ENCODE measurements around the gene METTL3. TPM values are rescaled to one million over a fixed set of nuclear protein-coding genes. Genes with fewer than 3 reads are reported as not detected.

METTL3 gene
- total RNA-seq, 1 experiment from 2014 or later, result 43.3 TPM

DNA sequence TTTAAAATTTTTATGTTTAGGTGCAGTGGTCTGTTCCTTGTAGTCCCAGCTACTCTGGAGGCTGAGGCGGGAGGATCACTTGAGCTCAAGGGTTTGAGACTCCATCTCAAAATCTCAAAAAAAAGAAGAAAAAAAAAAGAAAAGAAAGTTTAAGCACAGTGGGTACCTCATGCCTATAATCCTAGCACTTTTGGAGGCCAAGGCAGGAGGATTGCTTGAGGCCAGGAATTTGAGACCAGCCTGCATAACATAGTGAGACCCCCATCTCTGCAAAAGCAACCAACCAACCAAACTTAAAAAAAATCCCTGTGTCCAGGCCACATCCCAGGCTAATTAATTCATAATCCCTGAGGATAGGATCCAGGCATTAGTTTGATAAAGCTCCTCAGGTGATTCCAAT lies 18.4 kb upstream of the METTL3 start:
- ChIA-PET CTCF (no interaction called here), POLR2A (no interaction called here)
- H3K4me3 ChIP-seq (ENCODE audit: low read depth in 2 of 2, low read length in 2 of 2), result no peak overlapping the region
- no TSS peak for BruUV-seq (replicated peaks)
- H3K9me3 ChIP-seq (ENCODE audit: control insufficient read depth, insufficient read depth, low read depth, low read length), result no peaks in the 10 kb centered on the region
- H3K27me3 ChIP-seq (ENCODE audit: control insufficient read depth, insufficient read depth, low read length), result no peaks in the 10 kb centered on the region
- DNase-seq (ENCODE audit: low read depth, low spot score) (no peak), ATAC-seq (no peak)
- in situ Hi-C loops (cut with HindIII; ENCODE audit: low pct_unique_long_range_greater_than_20kb, low sequenced_read_pairs) (no loop called here), intact Hi-C loops (cut with micrococcal nuclease; ENCODE audit: unreplicated experiment) (no loop called here)
- H3K27ac ChIP-seq (ENCODE audit: low read length), result no peak overlapping the region
- no peaks in the 10 kb centered on the region for H3K36me3 ChIP-seq (ENCODE audit: control insufficient read depth, insufficient read depth, low read length)
- TF ChIP-seq, protein P1, sequence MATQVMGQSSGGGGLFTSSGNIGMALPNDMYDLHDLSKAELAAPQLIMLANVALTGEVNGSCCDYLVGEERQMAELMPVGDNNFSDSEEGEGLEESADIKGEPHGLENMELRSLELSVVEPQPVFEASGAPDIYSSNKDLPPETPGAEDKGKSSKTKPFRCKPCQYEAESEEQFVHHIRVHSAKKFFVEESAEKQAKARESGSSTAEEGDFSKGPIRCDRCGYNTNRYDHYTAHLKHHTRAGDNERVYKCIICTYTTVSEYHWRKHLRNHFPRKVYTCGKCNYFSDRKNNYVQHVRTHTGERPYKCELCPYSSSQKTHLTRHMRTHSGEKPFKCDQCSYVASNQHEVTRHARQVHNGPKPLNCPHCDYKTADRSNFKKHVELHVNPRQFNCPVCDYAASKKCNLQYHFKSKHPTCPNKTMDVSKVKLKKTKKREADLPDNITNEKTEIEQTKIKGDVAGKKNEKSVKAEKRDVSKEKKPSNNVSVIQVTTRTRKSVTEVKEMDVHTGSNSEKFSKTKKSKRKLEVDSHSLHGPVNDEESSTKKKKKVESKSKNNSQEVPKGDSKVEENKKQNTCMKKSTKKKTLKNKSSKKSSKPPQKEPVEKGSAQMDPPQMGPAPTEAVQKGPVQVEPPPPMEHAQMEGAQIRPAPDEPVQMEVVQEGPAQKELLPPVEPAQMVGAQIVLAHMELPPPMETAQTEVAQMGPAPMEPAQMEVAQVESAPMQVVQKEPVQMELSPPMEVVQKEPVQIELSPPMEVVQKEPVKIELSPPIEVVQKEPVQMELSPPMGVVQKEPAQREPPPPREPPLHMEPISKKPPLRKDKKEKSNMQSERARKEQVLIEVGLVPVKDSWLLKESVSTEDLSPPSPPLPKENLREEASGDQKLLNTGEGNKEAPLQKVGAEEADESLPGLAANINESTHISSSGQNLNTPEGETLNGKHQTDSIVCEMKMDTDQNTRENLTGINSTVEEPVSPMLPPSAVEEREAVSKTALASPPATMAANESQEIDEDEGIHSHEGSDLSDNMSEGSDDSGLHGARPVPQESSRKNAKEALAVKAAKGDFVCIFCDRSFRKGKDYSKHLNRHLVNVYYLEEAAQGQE (IDR thresholded peaks at IDR 0.05; ENCODE audit: insufficient read depth in 1 of 2, low read depth in 2 of 2, low read length in 1 of 2), result no peak
- no peak for TF ChIP-seq POLR2AphosphoS5 (IDR thresholded peaks at IDR 0.05; ENCODE audit: low read depth, low read length)
- TF ChIP-seq TCF7L2 (IDR thresholded peaks at IDR 0.05; ENCODE audit: low read depth, low read length), result no peak
- TF ChIP-seq, protein P2, sequence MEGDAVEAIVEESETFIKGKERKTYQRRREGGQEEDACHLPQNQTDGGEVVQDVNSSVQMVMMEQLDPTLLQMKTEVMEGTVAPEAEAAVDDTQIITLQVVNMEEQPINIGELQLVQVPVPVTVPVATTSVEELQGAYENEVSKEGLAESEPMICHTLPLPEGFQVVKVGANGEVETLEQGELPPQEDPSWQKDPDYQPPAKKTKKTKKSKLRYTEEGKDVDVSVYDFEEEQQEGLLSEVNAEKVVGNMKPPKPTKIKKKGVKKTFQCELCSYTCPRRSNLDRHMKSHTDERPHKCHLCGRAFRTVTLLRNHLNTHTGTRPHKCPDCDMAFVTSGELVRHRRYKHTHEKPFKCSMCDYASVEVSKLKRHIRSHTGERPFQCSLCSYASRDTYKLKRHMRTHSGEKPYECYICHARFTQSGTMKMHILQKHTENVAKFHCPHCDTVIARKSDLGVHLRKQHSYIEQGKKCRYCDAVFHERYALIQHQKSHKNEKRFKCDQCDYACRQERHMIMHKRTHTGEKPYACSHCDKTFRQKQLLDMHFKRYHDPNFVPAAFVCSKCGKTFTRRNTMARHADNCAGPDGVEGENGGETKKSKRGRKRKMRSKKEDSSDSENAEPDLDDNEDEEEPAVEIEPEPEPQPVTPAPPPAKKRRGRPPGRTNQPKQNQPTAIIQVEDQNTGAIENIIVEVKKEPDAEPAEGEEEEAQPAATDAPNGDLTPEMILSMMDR (IDR thresholded peaks at IDR 0.05), result no peak
- no peak for TF ChIP-seq SIN3A (IDR thresholded peaks at IDR 0.05; ENCODE audit: borderline replicate concordance, insufficient read depth, low read depth, low read length)
- no peaks in the 10 kb centered on the region for H3K4me1 ChIP-seq (ENCODE audit: control insufficient read depth, insufficient read depth, low read length)

DNA sequence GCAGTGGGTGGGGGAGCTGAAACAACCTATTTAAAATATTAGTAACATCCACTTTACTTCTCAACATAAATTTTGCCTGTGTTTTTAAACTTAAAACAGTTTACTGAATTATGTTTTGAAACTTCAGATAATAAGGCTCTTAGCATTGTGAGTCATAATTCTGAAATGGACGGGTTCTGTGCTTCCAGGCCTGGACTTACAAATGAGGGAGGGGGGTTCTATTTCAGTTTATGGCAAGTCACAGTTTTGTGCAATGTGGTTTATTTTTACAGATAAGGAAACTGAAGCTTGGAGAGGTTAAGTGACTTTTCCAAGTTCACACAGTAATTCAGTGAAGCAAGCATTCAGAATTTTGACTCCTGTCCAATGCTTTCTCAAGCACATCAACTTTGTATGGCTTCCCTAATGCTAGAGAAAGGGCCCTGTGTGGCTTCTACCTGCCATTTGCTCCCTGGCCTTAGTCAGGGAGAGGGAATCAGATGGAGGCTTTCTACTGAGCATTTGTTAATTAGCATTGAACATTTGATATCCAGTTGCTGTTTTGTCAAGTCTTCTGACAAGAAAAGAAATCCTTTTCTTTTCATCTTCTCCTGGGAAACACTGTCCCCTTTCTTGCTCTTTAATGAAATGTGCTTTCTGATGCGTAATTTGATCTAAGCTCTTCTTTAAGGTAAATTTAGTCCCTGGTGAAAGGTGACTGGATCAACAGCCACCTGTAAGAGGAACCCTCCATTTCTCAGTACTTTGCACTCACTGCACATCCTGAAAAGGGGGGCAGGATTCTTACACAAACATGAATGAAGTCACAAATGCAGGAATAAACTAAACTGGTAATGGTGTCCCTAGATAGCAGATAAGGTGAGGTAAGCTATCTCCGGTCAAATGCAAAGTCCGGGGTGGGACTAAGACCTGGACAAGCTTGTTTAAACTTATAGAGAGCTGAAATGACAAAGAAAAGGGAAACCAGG lies 17.5 kb upstream of the METTL3 start:
- TF ChIP-seq SIN3A (IDR thresholded peaks at IDR 0.05; ENCODE audit: borderline replicate concordance, insufficient read depth, low read depth, low read length) (no peak), POLR2AphosphoS5 (IDR thresholded peaks at IDR 0.05; ENCODE audit: low read depth, low read length) (no peak), TCF7L2 (IDR thresholded peaks at IDR 0.05; ENCODE audit: low read depth, low read length) (no peak)
- TF ChIP-seq, protein P2 (IDR thresholded peaks at IDR 0.05), result no peak
- TF ChIP-seq, protein P1 (IDR thresholded peaks at IDR 0.05; ENCODE audit: insufficient read depth in 1 of 2, low read depth in 2 of 2, low read length in 1 of 2), result no peak
- ATAC-seq (no peak), DNase-seq (ENCODE audit: low read depth, low spot score) (no peak)
- Histone ChIP-seq H3K4me1 (ENCODE audit: control insufficient read depth, insufficient read depth, low read length) (no peaks in the 10 kb centered on the region), H3K27me3 (ENCODE audit: control insufficient read depth, insufficient read depth, low read length) (no peaks in the 10 kb centered on the region), H3K4me3 (ENCODE audit: low read depth in 2 of 2, low read length in 2 of 2) (no peak overlapping the region), H3K36me3 (ENCODE audit: control insufficient read depth, insufficient read depth, low read length) (no peaks in the 10 kb centered on the region), H3K9me3 (ENCODE audit: control insufficient read depth, insufficient read depth, low read depth, low read length) (no peaks in the 10 kb centered on the region), H3K27ac (ENCODE audit: low read length) (no peak overlapping the region)
- CTCF ChIA-PET, result no interaction called here
- in situ Hi-C loops (cut with HindIII; ENCODE audit: low pct_unique_long_range_greater_than_20kb, low sequenced_read_pairs), result no loop called here
- POLR2A ChIA-PET, result interaction anchor here (0.9 kb wide), 1 partner anchor 18 kb away, joined by 3 read pairs; the partner anchor contains the start of gene METTL3
- intact Hi-C loops (cut with micrococcal nuclease; ENCODE audit: unreplicated experiment), result no loop called here
- BruUV-seq (replicated peaks), result no TSS peak
